Dendritic cell treated with granulocyte-macrophage colony-stimulating factor and Interleukin-4, amounts not matched to agents 40 ng/mL and 50 ng/mL, for 4 days (primary cell): ENCODE results near the gene AP3B2.
A peak's percentile ranks its signal among the peaks of the same experiment; 100 is the strongest.
"Not testable (repeated sequence)": the region's sequence is repeated elsewhere in the genome, so short reads cannot be mapped to it uniquely, and the experiment has no call there.

Experiments used
- H3K27ac Mint-ChIP-seq: one replicate; pipeline ENCODE4 v1.8.0; 2022; ENCODE audit warnings: mild to moderate bottlenecking, mixed read lengths
- H3K27me3 Mint-ChIP-seq: one replicate; pipeline ENCODE4 v1.8.0; 2022; ENCODE audit warnings: mild to moderate bottlenecking, mixed read lengths
- H3K36me3 Mint-ChIP-seq: one replicate; pipeline ENCODE4 v1.8.0; 2022; ENCODE audit warnings: low read depth, mixed read lengths
- H3K4me1 Mint-ChIP-seq: one replicate; pipeline ENCODE4 v1.8.0; 2022; ENCODE audit warnings: low read depth, mixed read lengths
- H3K4me3 Mint-ChIP-seq: one replicate; pipeline ENCODE4 v1.8.0; 2022; ENCODE audit warnings: mild to moderate bottlenecking, moderate library complexity, mixed read lengths
- H3K9me3 Mint-ChIP-seq: one replicate; pipeline ENCODE4 v1.8.0; 2022; ENCODE audit warnings: mixed read lengths
- intact Hi-C: fragments of 100-400 bp; cut with micrococcal nuclease; formaldehyde crosslinking; loops from one replicate; pipeline ENCODE4 v1.15.0; 2022

The AP3B2 gene

GRCh38 chr15:82715003-82715402 lies 5.3 kb upstream of the AP3B2 start:
- Mint-ChIP-seq H3K36me3 (no peaks in the 10 kb centered on the region), H3K27me3 (peaks cover 15% of the 10 kb centered on the region)

GRCh38 chr15:82714016-82714415 lies 4.3 kb upstream of the AP3B2 start:
- Mint-ChIP-seq H3K36me3 (no peaks in the 10 kb centered on the region), H3K9me3 (peaks cover 9% of the 10 kb centered on the region), H3K4me3 (no peak overlapping the region), H3K27me3 (peaks cover 15% of the 10 kb centered on the region), H3K4me1 (no peaks in the 10 kb centered on the region), H3K27ac (no peak overlapping the region)
- intact Hi-C loops: no loop called here

More at GRCh38 chr15:82715003-82715402, 5.3 kb upstream of the AP3B2 start:
- Mint-ChIP-seq H3K9me3 (peaks cover 9% of the 10 kb centered on the region), H3K27ac (no peak overlapping the region), H3K4me3 (no peak overlapping the region), H3K4me1 (no peaks in the 10 kb centered on the region)
- intact Hi-C loops: no loop called here

- H3K36me3 Mint-ChIP-seq: no peaks in the 10 kb centered on the region
- no peaks in the 10 kb centered on the region for H3K4me1 Mint-ChIP-seq
- H3K4me3 Mint-ChIP-seq: no peak overlapping the region
- intact Hi-C loops: no loop called here
- peaks cover 6% of the 10 kb centered on the region for H3K9me3 Mint-ChIP-seq
- H3K27me3 Mint-ChIP-seq: peaks cover 15% of the 10 kb centered on the region
- no peak overlapping the region for H3K27ac Mint-ChIP-seq
Measured at GRCh38 chr15:82712036-82712435, 2.4 kb upstream of the AP3B2 start.

GRCh38 chr15:82710926-82711490 lies 1.3 kb upstream of the AP3B2 start:
- Mint-ChIP-seq H3K4me1 (no peaks in the 10 kb centered on the region), H3K9me3 (no peaks in the 10 kb centered on the region), H3K27me3 (peaks cover 13% of the 10 kb centered on the region), H3K4me3 (no peak overlapping the region), H3K36me3 (no peaks in the 10 kb centered on the region), H3K27ac (no peak overlapping the region)
- intact Hi-C loops: no loop called here

GRCh38 chr15:82710208-82710555 lies 507 bp upstream of the AP3B2 start:
- intact Hi-C loops: no loop called here
- H3K4me3 Mint-ChIP-seq: peak overlapping the region; percentile 74
- no peaks in the 10 kb centered on the region for H3K9me3 Mint-ChIP-seq
- no peaks in the 10 kb centered on the region for H3K4me1 Mint-ChIP-seq
- H3K27ac Mint-ChIP-seq: no peak overlapping the region
- H3K27me3 Mint-ChIP-seq: peaks cover 13% of the 10 kb centered on the region
- H3K36me3 Mint-ChIP-seq: no peaks in the 10 kb centered on the region

- Mint-ChIP-seq H3K4me3 (no peak overlapping the region), H3K27ac (no peak overlapping the region), H3K4me1 (no peaks in the 10 kb centered on the region), H3K27me3 (peaks cover 13% of the 10 kb centered on the region), H3K36me3 (no peaks in the 10 kb centered on the region), H3K9me3 (no peaks in the 10 kb centered on the region)
- intact Hi-C loops: loop anchor here (5.0 kb wide), 1 partner anchor 47 kb away; no protein-coding TSS in a partner anchor
Measured at GRCh38 chr15:82709081-82709420, 624 bp downstream of the AP3B2 start.

- not testable (repeated sequence) for H3K36me3 Mint-ChIP-seq, H3K4me3 Mint-ChIP-seq, H3K9me3 Mint-ChIP-seq, H3K27me3 Mint-ChIP-seq, H3K27ac Mint-ChIP-seq, H3K4me1 Mint-ChIP-seq
- intact Hi-C loops: loop anchor here (5.0 kb wide), 1 partner anchor 44 kb away; no protein-coding TSS in a partner anchor
Measured at GRCh38 chr15:82705856-82706255, 3.8 kb downstream of the AP3B2 start.

- intact Hi-C loops: no loop called here
- H3K9me3 Mint-ChIP-seq: no peaks in the 10 kb centered on the region
- no peaks in the 10 kb centered on the region for H3K4me1 Mint-ChIP-seq
- H3K36me3 Mint-ChIP-seq: no peaks in the 10 kb centered on the region
- no peak overlapping the region for H3K4me3 Mint-ChIP-seq
- H3K27me3 Mint-ChIP-seq: no peaks in the 10 kb centered on the region
- no peak overlapping the region for H3K27ac Mint-ChIP-seq
Measured at GRCh38 chr15:82699726-82700125, 9.9 kb downstream of the AP3B2 start.

GRCh38 chr15:82698711-82699345 lies 10.8 kb downstream of the AP3B2 start:
- intact Hi-C loops: no loop called here
- Mint-ChIP-seq H3K27me3 (no peaks in the 10 kb centered on the region), H3K27ac (no peak overlapping the region), H3K36me3 (no peaks in the 10 kb centered on the region), H3K9me3 (no peaks in the 10 kb centered on the region), H3K4me1 (no peaks in the 10 kb centered on the region), H3K4me3 (no peak overlapping the region)

- H3K4me1 Mint-ChIP-seq: no peaks in the 10 kb centered on the region
- no peaks in the 10 kb centered on the region for H3K9me3 Mint-ChIP-seq
- no peak overlapping the region for H3K4me3 Mint-ChIP-seq
- H3K36me3 Mint-ChIP-seq: no peaks in the 10 kb centered on the region
- intact Hi-C loops: no loop called here
- no peak overlapping the region for H3K27ac Mint-ChIP-seq
- H3K27me3 Mint-ChIP-seq: no peaks in the 10 kb centered on the region
Measured at GRCh38 chr15:82697735-82698407, 11.8 kb downstream of the AP3B2 start.

- Mint-ChIP-seq H3K9me3 (no peaks in the 10 kb centered on the region), H3K27me3 (no peaks in the 10 kb centered on the region), H3K27ac (no peak overlapping the region), H3K4me3 (no peak overlapping the region), H3K36me3 (no peaks in the 10 kb centered on the region), H3K4me1 (no peaks in the 10 kb centered on the region)
- intact Hi-C loops: no loop called here
Measured at GRCh38 chr15:82692171-82692570, 17.5 kb downstream of the AP3B2 start.

GRCh38 chr15:82689147-82689546 lies 20.5 kb downstream of the AP3B2 start:
- no peaks in the 10 kb centered on the region for H3K9me3 Mint-ChIP-seq
- H3K27me3 Mint-ChIP-seq: no peaks in the 10 kb centered on the region
- H3K27ac Mint-ChIP-seq: no peak overlapping the region
- intact Hi-C loops: no loop called here
- H3K36me3 Mint-ChIP-seq: no peaks in the 10 kb centered on the region
- no peak overlapping the region for H3K4me3 Mint-ChIP-seq
- no peaks in the 10 kb centered on the region for H3K4me1 Mint-ChIP-seq

- no peaks in the 10 kb centered on the region for H3K36me3 Mint-ChIP-seq
- no peak overlapping the region for H3K27ac Mint-ChIP-seq
- no peaks in the 10 kb centered on the region for H3K27me3 Mint-ChIP-seq
- intact Hi-C loops: no loop called here
- H3K4me1 Mint-ChIP-seq: no peaks in the 10 kb centered on the region
- H3K9me3 Mint-ChIP-seq: no peaks in the 10 kb centered on the region
- no peak overlapping the region for H3K4me3 Mint-ChIP-seq
Measured at GRCh38 chr15:82688691-82689090, 21.0 kb downstream of the AP3B2 start.

- intact Hi-C loops: no loop called here
- peaks cover 41% of the 10 kb centered on the region for H3K27me3 Mint-ChIP-seq
- no peak overlapping the region for H3K27ac Mint-ChIP-seq
- H3K4me1 Mint-ChIP-seq: peaks cover 12% of the 10 kb centered on the region
- H3K36me3 Mint-ChIP-seq: no peaks in the 10 kb centered on the region
- H3K9me3 Mint-ChIP-seq: no peaks in the 10 kb centered on the region
- no peak overlapping the region for H3K4me3 Mint-ChIP-seq
Measured at GRCh38 chr15:82681371-82681770, 28.3 kb downstream of the AP3B2 start.
